GM19043 (cell line): ENCODE data around the gene PDLIM7.

Experiments
- ATAC-seq: cut with Tn5 transposase; IDR thresholded peaks from one replicate; pipeline ENCODE4 v1.9.1; 2021; ENCODE audit warnings: low read depth; ENCODE audit not compliant: unreplicated experiment

The PDLIM7 gene

DNA sequence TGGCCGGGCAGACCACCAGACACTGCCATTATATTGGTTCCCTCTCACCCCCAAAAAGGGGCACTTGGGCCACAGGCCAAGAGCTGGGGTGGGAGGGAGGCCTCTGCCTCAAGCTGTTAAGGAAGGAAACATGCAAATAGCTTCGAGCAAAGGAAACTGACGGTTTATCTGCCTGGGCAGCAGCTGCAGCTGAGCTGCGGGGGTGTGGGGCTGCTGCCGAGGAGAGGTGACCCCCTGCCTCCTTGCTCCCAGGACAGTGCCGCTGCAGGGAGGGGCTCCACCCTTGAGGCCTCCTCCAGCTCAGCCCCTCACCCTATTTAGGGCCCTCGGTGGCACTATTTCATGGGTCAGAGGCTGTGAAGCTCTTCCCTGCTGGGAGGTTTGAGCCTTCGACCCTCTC lies 11.4 kb upstream of the PDLIM7 start:
- ATAC-seq = no peak

DNA sequence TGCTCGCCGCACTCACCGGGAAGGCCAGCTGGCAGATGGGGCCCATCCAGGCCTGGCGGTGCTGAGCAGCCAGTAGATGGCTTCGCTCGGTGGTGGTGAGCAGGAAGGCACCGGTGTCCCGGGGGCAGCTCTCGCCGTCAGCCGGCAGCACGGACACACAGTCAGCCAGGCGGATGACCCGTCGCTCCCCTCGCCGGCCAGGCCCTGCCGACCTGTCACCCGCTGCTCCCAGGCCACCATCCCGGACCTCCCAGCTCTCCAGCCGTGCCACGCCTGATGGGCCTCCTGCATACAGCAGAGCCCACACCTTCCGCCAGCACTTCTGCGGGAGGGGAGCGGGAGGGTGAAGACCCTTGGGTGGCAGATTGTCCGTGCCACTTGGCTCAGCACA lies 10.8 kb upstream of the PDLIM7 start:
- no peak for ATAC-seq

DNA sequence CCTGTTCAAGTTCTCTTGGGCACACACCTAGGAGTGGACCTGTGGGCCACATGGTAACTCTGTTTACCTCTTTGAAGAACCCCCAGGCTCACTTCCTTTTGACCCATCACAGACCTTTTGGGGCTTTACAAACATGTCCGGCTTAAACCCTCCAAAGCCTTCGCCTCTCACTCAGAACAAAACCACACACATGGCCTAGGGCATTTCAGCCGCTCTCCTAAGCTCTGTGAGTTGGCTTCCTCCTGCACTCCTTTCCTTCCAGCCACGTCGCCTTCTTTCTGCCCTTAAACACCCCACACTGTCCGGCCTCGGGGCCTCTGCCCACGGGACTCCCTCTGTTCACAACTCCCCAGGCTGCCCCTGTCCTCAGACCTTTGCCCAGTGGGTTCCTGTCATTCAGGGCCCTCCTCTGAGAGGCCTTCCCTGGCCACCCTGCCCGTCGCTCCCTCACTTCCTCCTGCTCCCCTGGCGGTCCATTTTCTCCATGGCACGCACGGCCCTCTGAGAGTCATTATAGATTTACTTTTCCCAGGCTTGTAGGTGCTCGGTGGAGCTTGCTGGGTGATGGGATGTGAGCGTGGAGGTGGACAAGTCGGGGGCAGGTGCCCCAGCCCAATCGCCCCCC lies 10.3 kb upstream of the PDLIM7 start:
- no peak for ATAC-seq

DNA sequence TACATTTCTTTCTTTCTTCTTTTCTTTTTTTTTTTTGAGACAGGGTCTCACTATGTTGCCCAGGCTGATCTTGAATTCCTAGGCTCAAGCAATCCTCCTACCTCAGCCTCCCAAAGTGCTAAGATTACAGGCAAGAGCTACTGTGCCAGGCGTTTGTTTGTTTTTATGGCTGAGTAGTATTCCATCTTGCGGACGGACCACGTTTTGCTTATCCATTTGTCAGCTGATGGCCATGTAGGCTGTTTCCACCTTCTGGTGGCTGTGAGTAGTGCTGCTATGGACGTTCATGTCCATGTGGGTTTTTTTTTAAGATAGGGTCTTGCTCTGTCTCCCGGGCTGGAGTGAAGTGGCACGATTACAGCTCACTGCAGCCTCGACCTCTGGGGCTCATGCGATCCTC lies 9.8 kb upstream of the PDLIM7 start:
- ATAC-seq = no peak

DNA sequence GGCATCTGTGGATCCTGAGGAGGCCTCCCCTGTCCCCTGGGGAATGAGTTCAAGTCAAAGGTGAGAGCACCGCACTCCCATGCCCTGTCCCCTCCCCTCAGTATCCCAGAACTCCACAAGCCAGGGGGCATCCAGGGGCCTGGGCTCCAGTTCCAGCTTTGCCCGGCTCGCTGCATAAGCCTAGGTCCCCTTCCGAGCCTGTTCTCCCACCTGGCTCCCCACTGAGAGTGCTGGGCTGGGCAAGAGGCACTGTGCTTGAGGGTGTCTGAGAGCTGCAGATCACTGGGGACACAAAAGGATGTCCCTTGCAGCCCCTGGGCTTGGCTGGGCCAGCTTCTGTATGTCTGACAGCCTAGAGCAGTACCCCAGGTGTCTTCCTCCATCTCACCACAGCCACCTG lies 7.7 kb upstream of the PDLIM7 start:
- no peak for ATAC-seq

DNA sequence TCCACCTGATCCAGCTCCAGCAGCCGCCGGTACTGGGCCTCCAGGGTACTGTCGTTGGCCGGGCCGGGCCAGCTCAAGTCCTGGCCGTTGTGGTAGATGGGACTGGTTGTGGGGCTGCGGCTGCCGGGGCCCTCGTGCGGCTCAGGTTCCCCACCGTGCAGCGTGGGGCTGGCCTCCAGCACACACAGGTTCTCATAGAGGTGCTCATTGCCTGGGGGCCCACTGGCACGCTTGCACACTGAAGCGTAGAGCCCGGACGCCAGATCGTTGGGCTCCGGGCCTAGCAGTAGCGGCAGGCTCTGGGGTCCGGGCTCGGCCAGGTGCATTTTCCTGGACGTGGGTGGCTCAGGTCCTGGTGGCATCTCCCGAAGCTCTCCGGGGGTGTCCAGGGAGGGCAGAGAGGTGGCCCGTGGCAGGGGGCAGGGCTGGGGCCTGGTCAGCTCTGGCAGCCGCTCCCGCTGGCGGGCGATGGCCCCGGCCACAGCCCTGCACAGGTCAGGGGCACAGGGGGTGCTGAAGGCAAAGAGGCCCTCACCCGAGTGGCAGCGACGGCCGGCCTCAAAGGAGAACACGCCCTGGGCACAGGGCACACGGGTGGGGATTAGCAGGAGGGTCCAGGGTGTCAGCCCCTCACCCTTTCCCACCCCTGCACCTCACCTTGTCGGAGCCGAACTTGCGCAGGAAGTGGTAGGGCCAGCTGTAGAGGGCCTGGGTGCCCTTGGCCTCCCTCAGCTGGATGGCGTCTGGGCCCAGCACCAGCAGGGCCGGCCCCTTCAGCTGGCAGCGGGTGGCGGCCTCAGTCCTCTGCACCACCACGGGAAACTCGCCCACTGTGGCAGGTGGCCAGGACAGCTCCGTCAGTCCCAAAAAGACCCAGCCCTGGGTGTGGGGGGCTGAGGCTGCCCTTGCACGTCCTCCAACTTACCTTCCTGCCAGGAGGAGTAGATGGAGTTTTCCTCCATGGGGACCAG lies 7.0 kb upstream of the PDLIM7 start:
- no peak for ATAC-seq

DNA sequence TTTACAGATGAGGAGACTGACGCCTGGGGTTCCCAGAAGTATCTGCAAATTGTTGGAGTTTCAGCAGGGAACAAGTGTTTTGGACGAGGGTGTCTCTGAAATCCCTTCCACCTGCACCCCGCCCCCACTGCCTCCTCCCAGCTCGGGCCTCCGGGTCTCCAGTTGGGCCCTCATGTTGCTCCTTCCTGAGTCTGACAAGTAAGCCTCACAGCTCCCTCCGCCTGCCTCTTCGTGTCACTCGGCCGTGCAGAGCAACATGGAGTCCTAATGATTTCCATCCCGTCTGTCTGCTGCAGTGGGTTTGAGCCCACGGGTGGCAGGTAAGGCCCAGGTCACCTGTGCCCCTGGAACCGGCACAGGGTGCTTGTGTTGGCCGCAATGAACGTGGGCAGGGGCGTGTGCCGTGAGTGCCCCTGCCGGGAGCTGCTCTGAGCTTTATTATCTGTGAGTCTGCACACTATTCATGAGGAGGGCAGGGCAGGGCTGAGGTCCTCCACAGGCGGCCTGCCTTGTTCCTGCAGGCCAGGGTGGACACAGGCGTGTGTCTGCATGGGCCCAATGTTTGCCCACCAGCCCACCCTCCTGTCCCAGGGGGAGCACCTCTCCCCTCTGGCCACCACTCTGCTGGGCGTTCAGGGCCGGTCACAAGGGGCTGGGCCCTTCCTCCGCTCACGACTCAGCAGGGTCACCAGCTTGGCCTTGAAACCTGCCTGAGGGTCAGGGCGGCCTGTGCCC lies 6.1 kb upstream of the PDLIM7 start:
- ATAC-seq = no peak

DNA sequence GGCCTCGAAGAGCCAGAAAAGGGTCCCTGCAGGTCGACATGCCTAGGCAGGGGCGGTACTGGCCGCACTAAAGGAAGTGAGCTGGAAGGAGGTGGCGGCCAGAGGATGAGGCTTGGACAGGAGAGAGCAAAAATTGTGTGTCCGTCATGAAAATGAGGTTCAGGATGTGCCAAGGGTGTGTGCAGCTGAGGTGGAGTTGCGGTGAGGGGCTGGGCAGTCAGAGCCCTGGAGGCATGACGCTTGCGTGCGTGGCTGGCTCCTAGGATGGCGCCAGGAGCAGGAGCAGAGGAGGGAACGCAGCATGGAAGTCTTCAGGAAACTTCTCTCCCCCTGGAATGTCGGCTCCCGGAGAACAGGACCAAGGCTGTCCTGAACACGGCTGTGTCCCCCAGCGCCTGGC lies 5.5 kb upstream of the PDLIM7 start:
- ATAC-seq = no peak

DNA sequence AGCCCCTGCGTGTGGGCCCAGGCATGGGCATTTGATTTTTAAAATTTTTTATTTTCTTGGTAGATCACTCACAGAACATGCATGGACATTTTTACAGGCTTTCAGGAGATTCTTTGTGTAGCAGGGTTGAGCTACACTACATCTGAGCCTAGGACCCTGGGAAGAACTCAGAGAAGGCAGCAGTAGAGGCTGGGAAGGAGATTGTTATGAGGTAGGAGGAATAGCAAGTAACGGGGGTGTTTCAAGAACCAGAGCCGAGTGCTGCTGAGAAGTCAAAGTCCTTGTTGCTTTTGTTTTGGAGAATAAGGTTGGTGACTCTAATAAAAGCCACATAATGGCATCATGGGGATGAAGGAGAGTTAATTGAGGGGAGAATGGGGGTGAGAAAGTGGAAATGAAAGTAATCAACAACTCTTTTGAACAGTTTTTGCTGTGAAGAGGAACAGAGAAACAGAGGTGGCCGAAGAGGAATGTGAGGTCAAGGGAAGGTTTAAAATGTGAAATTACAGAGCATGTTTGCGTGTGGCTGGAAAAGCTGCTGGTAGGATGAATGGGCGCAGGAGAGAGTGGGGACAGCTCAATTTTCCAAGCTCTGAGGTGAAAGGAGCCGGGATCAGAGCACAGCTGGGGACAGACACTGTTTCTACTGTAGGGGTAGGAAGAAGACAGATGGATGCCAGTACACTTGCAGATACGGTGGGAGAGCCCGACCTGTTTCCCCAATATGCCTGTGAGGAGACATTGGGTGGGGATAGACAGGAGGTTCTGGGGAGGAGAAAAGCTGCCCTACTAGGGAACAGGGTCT lies 4.7 kb upstream of the PDLIM7 start:
- ATAC-seq = no peak

DNA sequence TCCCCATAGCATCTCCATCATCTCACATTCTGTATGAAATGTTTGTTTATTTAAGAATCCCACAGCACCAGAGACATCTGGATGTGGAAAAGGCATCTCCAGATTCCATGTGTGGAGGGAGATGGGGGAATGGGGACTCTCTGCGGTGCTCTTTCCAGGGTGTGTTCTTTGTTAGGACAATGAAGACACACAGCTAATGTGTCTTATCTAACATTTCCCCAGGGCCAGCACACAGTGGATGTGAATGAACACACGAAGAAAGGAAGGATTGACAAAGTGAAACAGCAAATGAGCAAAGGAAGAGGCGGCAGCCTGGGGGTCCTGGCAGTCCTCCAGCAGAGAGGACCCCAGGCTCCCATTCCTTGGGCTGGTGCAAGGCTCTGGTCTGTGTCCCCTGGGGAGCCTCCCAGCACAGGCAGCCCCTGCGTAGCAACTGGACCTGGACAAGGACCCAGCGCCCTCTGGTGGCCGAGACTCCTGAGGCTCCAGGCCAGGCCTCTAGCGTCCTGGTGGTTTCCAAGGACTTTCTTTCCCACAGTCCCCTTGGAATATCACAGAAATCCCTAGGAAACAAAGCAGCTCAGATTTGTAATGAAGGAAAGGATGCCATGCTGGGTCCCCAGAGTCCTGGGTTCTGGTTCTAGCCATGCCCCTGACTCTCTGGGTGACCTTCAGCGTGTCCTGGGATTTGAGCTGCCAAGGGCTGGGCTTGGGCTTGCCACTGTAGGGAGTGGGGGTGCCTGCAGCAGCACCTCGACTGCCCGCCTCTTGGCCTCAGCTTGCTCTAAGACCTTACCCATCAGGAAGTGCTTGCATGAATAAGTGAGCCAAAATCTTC lies 3.5 kb upstream of the PDLIM7 start:
- no peak for ATAC-seq

DNA sequence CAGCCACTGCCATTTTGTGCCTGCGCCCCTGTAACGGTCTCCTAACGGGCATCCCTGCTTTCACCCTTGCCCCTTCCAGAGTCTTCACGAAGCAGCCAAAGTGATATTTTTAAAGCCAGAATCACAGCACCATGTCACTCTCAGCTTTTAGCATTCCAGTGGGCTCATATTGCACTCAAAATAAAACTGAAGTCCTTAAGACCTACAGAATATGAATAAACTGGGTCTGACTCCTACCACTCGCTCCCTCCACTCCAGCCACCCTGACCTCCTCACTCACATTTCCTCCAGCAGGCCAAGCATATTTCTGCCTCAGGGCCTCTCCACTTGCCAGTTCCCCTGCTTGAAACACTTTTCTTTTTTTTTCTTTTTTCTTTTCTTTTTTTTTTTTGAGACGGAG lies 2.4 kb upstream of the PDLIM7 start:
- ATAC-seq = no peak

DNA sequence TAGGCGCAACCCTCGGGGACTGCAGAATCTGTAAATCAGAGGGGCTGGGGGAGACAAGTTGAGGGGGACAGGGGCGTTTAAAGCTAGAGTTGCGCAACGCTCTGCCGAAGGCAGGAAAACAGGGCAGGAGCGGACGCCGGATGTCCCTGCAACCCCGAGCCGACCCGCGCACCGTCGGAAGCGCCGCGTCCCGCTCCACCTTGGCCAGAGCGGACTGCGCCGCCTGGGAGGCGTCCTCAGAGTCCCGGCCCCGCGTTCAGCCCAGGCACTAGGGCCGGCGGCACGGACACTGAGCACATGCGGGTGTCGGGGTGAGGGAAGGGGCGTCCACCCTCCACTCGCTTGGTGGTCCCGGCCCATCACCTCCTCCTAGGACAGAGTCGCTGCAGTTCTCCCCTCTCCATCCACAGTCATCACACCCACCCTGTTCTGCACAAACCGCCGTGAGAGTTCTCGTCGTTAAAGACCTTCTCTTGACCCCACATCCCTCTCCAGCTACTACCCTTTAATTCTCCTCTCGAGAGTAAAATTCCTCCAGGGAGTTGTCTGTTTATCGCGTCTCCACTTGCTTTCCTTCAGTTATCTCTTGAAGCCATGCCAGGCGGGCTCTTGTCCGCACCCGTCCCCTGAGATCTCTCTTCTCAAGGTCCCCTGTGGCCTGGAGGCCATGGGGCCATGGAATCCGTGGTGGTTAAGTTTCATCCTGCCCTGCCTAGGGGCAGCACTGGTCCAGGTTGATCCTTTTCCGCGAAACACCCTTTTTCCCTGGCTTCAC lies 796 bp upstream of the PDLIM7 start:
- ATAC-seq = no peak

DNA sequence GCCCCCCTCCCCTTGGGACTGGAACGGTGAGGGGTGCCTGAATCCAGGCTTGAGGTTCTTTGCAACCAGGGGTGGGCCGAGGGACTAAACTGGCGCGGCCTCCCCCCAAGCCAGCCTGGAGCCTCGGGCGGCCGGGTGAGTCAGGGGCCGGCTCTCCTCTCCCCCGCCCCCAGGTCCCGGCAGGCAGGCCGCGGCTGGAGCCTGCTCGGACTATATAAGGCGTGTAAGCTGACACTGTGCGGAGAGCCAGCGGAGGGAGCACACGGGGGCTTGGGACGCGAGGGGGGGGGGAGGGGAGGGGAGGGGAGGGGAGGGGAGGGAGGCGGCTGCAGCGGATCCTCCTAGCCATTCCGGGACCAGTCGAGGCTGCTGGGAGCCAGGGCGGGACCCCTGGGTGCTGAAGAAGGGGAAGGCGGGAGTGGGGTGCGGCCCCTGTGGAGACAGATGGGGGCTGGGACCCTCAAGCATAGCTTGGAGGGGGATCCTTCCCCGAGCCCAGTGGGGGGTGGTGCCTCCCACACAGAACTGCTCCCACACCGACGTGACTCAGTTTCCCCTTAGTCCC lies 595 bp downstream of the PDLIM7 start:
- no peak for ATAC-seq

DNA sequence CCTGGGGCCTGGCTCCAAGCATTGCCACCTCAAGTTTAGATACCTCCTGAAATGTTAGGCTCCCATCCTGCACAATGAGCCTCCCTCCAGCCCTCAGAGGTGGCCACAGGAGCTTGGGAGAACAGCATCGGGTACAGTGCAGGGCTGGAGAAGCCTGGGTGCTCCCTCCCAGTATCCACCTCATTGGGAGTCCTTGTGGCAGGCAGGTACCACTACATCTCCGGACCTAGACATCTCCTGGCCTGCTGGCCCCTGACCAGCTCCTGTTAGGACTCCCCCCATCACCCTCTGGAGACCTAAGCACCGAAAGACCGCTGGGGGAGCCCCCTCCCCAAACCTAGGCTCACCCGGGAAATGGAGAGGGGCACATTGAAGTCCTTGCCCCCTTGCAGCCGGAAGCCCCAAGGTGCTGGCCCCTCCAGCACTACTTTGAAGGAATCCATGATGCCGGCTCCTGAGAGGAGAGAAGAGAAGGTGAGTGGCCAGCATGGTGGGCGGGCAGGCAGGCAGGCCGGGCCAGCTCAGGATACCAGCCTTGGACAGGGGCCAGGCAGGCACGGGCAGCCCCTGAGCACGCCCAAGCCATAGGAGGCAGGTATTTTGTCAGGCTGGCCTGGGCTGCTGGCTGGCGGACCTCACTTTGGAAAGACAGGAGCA lies 1.2 kb downstream of the PDLIM7 start:
- no peak for ATAC-seq

DNA sequence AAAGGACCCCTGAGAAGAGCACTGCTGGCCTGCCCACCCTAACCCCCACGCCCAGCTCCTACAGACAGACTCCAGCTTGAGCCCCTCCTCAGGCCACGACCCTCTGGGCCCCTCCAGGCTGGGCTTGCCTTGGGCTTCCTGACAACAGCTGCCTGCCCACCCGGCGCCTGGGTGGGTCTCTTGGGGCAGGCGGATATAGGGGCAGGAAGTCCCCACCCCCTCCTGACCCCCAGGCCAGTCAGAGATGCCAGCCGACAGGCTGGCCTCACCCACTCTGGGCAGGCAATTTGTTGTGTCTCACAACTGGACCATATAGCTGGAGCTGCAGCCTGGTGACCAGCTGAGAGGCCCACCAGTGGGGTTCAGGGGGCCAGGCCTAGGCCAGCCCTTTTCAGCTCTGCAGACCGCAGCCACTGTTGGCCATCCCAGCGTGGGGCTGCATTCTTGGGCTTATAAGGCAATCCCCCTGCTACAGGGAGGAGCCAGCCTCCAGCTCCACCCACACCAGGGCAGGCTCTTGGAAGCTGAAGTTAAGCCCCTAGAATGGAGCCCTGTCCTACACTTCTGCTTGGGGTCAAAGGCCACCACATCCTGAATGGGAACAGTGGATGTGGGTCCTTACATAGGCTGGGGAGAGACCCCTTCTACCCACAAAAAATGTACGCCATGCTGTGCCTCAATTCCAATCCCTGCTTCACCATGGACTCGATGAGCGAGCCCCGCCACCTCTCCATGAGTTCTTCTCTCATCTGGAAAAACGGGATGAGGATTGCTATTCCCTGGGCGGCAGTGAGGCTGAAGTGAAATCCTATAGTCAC lies 2.0 kb downstream of the PDLIM7 start:
- no peak for ATAC-seq

DNA sequence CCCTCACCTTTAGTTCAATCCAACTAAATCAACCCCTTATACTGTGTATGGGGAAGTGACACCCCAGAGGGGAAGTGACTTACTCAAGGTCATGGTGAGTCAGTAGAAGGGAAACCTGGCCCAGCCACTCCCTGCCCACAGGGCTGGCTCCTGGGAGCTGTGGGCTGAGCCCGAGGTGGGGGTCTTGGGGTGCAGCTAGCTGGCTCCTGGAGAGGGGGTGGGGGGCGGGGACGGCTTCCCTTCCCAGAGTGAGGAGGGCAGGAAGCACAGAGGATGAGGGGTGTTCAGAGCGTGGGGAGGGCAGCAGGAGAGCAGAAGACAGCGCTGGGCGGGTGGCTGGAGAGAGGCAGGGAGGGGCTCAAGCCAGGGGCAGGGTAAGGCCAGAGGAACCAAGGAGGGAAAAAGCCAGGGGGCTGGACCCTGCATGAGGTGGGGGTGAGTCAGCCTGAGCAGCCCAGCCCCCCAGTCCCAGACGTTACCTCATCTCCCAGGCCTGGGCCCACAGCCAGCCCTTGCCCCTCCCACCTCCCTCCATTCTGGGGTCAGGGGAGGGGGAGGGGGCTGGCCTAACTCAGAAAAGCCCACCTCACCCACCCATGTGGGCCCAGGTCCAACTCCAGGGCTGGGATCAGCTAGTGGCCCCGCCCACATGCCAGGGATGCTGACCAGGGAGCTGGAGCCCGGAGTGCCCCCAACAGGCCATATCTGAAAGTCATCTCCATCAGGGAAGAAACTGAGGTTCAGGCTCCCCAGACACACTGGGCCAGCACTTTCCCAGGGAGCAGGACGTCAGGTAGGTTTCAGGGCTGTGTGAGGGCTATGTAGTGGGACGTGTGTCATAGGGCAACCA lies 2.8 kb downstream of the PDLIM7 start:
- ATAC-seq = no peak
